DND-41 (cell line): ENCODE data around the gene PHTF1.

ENCODE experiments used
- EZH2 ChIP-seq: IDR thresholded peaks from 3 replicates; pipeline ENCODE4 v1.6.1; 2012; ENCODE audit warnings: borderline replicate concordance, low read depth, mild to moderate bottlenecking, moderate library complexity, low read length, inconsistent platforms; ENCODE audit not compliant: severe bottlenecking
- TF ChIP-seq, protein P1 (sequence below): IDR thresholded peaks from 2 replicates; pipeline ENCODE4 v1.5.1; 2012; ENCODE audit warnings: borderline replicate concordance, low read length, moderate library complexity, mild to moderate bottlenecking; ENCODE audit not compliant: poor library complexity, severe bottlenecking; ENCODE audit errors: extremely low read depth

DNA sequence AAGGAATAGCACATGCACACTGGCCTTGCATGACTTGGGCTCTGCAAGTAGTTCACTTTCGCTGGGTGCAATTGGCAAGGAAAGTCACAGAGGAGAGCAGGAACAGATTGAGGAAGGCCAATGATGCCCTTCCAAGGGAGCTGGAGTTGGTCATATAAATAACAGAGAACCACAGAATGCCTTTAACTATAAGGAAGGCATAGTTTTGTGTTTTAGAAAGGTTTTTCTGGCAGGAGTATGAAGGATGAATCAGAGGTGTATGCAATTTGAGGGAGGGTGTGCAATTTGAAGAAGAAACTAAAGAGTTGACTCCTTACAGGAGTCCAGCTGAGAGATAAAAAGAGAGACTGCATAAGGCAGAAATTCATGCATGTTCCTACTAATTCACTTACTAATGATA, 112.1 kb downstream of the PHTF1 start:
- TF ChIP-seq, protein P1, sequence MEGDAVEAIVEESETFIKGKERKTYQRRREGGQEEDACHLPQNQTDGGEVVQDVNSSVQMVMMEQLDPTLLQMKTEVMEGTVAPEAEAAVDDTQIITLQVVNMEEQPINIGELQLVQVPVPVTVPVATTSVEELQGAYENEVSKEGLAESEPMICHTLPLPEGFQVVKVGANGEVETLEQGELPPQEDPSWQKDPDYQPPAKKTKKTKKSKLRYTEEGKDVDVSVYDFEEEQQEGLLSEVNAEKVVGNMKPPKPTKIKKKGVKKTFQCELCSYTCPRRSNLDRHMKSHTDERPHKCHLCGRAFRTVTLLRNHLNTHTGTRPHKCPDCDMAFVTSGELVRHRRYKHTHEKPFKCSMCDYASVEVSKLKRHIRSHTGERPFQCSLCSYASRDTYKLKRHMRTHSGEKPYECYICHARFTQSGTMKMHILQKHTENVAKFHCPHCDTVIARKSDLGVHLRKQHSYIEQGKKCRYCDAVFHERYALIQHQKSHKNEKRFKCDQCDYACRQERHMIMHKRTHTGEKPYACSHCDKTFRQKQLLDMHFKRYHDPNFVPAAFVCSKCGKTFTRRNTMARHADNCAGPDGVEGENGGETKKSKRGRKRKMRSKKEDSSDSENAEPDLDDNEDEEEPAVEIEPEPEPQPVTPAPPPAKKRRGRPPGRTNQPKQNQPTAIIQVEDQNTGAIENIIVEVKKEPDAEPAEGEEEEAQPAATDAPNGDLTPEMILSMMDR = no peak
- TF ChIP-seq EZH2 = no peak
